Large intestine (tissue), 3 donors: ENCODE measurements around the gene TRPV6. TPM values are rescaled to one million over a fixed set of nuclear protein-coding genes. Genes with fewer than 3 reads are reported as not detected.
A peak's percentile ranks its signal among the peaks of the same experiment; 100 is the strongest.

ENCODE experiments used
- DNase-seq, 2 donors: peaks; one replicate each; pipeline versions ENCODE4 v3.0.0 to v3.0.0-alpha.2; 2013
- H3K27ac ChIP-seq: one replicate; pipeline ENCODE4 v1.5.1; 2013; ENCODE audit warnings: low read length
- H3K27me3 ChIP-seq: 2 replicates; pipeline ENCODE4 v1.6.1; 2013; ENCODE audit warnings: low read length; ENCODE audit not compliant: control insufficient read depth, insufficient read depth
- H3K36me3 ChIP-seq: 2 replicates; pipeline ENCODE4 v1.6.1; 2013; ENCODE audit warnings: low read length; ENCODE audit not compliant: control insufficient read depth, insufficient read depth
- H3K4me1 ChIP-seq: one replicate; pipeline ENCODE4 v1.6.1; 2013; ENCODE audit warnings: low read length; ENCODE audit not compliant: control insufficient read depth, insufficient read depth
- H3K4me3 ChIP-seq: one replicate; pipeline ENCODE4 v1.5.1; 2013; ENCODE audit warnings: low read length
- H3K9me3 ChIP-seq: one replicate; pipeline ENCODE4 v1.6.1; 2013; ENCODE audit warnings: mild to moderate bottlenecking, low read depth, low read length, moderate library complexity; ENCODE audit not compliant: control insufficient read depth
- WGBS: methylation state at CpG from one replicate; pipeline ENCODE4 v1.1.5; 2013; ENCODE audit warnings: low lambda C conversion rate; ENCODE audit not compliant: insufficient coverage; 5-methylcytosine and 5-hydroxymethylcytosine counted together
- polyA plus RNA-seq: library from polyadenylated mRNA; unstranded; fragments of 120-200 nt; gene quantifications from one replicate; pipeline ENCODE4 v1.2.1, GENCODE V29; 2013

TRPV6 gene
- polyA plus RNA-seq, 1 donor, result 2.2 TPM

- no peak overlapping the region for H3K4me3 ChIP-seq
- DNase-seq, result no peak
- no peak overlapping the region for H3K27ac ChIP-seq
- no peaks in the 10 kb centered on the region for H3K4me1 ChIP-seq
- no peaks in the 10 kb centered on the region for H3K9me3 ChIP-seq
- H3K27me3 ChIP-seq, result no peaks in the 10 kb centered on the region
- no CpG with 5 or more reads among the region's 7 CpGs for WGBS
- H3K36me3 ChIP-seq, result no peaks in the 10 kb centered on the region
Observed at GRCh38 chr7:142862786-142863400, 22.7 kb downstream of the TRPV6 start.

- H3K9me3 ChIP-seq, result no peaks in the 10 kb centered on the region
- no CpG with 5 or more reads among the region's 4 CpGs for WGBS
- H3K27me3 ChIP-seq, result peaks cover 3% of the 10 kb centered on the region
- H3K27ac ChIP-seq, result no peak overlapping the region
- no peak for DNase-seq
- no peaks in the 10 kb centered on the region for H3K4me1 ChIP-seq
- H3K36me3 ChIP-seq, result no peaks in the 10 kb centered on the region
- H3K4me3 ChIP-seq, result no peak overlapping the region
Observed at GRCh38 chr7:142862351-142862750, 23.2 kb downstream of the TRPV6 start.

- H3K9me3 ChIP-seq, result no peaks in the 10 kb centered on the region
- H3K4me3 ChIP-seq, result no peak overlapping the region
- DNase-seq, result no peak
- no peak overlapping the region for H3K27ac ChIP-seq
- no peaks in the 10 kb centered on the region for H3K4me1 ChIP-seq
- peaks cover 11% of the 10 kb centered on the region for H3K27me3 ChIP-seq
- WGBS, result no CpG with 5 or more reads among the region's 3 CpGs
- H3K36me3 ChIP-seq, result no peaks in the 10 kb centered on the region
Observed at GRCh38 chr7:142860968-142861367, 24.6 kb downstream of the TRPV6 start.

- Histone ChIP-seq H3K36me3 (no peaks in the 10 kb centered on the region), H3K4me3 (no peak overlapping the region), H3K27me3 (peaks cover 21% of the 10 kb centered on the region), H3K9me3 (no peaks in the 10 kb centered on the region), H3K4me1 (no peaks in the 10 kb centered on the region), H3K27ac (no peak overlapping the region)
- 81% methylated on average over 3 of the region's 5 CpGs for WGBS
- DNase-seq, result no peak
Observed at GRCh38 chr7:142859829-142860228, 25.7 kb downstream of the TRPV6 start.

- no peak for DNase-seq
- Histone ChIP-seq H3K27me3 (peaks cover 23% of the 10 kb centered on the region), H3K4me3 (no peak overlapping the region), H3K4me1 (no peaks in the 10 kb centered on the region), H3K36me3 (no peaks in the 10 kb centered on the region), H3K9me3 (no peaks in the 10 kb centered on the region), H3K27ac (no peak overlapping the region)
Observed at GRCh38 chr7:142859411-142859810, 26.1 kb downstream of the TRPV6 start.

GRCh38 chr7:142857625-142858024 is 27.9 kb downstream of the TRPV6 start:
- H3K27ac ChIP-seq, result no peak overlapping the region
- H3K9me3 ChIP-seq, result no peaks in the 10 kb centered on the region
- peaks cover 29% of the 10 kb centered on the region for H3K27me3 ChIP-seq
- no peaks in the 10 kb centered on the region for H3K36me3 ChIP-seq
- DNase-seq, result no peak
- 88% methylated on average over 1 of the region's 5 CpGs for WGBS
- no peak overlapping the region for H3K4me3 ChIP-seq
- no peaks in the 10 kb centered on the region for H3K4me1 ChIP-seq

- H3K4me3 ChIP-seq, result no peak overlapping the region
- no peaks in the 10 kb centered on the region for H3K4me1 ChIP-seq
- no peak overlapping the region for H3K27ac ChIP-seq
- H3K9me3 ChIP-seq, result no peaks in the 10 kb centered on the region
- H3K27me3 ChIP-seq, result peaks cover 29% of the 10 kb centered on the region
- DNase-seq, result no peak
- H3K36me3 ChIP-seq, result no peaks in the 10 kb centered on the region
- WGBS, result no CpG with 5 or more reads among the region's 7 CpGs
Observed at GRCh38 chr7:142856565-142857245, 28.8 kb downstream of the TRPV6 start.

GRCh38 chr7:142855756-142856564 is 29.6 kb downstream of the TRPV6 start:
- peak overlapping the region; percentile 45 for H3K4me3 ChIP-seq
- no peak for DNase-seq
- H3K4me1 ChIP-seq, result no peaks in the 10 kb centered on the region
- no CpG with 5 or more reads among the region's 12 CpGs for WGBS
- no peak overlapping the region for H3K27ac ChIP-seq
- H3K27me3 ChIP-seq, result peaks cover 29% of the 10 kb centered on the region
- no peaks in the 10 kb centered on the region for H3K9me3 ChIP-seq
- H3K36me3 ChIP-seq, result no peaks in the 10 kb centered on the region

- Histone ChIP-seq H3K36me3 (no peaks in the 10 kb centered on the region), H3K27ac (no peak overlapping the region), H3K27me3 (peaks cover 29% of the 10 kb centered on the region), H3K9me3 (no peaks in the 10 kb centered on the region), H3K4me1 (no peaks in the 10 kb centered on the region), H3K4me3 (peak overlapping the region; percentile 45)
- no CpG with 5 or more reads among the region's 43 CpGs for WGBS
- DNase-seq, result no peak
Observed at GRCh38 chr7:142855114-142855743, 30.3 kb downstream of the TRPV6 start.

GRCh38 chr7:142854372-142855113 is 31.0 kb downstream of the TRPV6 start, which contains the start of gene EPHB6:
TSS of gene EPHB6 (plus strand) at chr7:142855076. CDS start at chr7:142863228, 8,152 bp downstream.
- H3K9me3 ChIP-seq, result no peaks in the 10 kb centered on the region
- no peaks in the 10 kb centered on the region for H3K36me3 ChIP-seq
- no peak within 1 kb of the TSS for H3K27ac ChIP-seq
- peaks cover 33% of the 10 kb centered on the region for H3K27me3 ChIP-seq
- no peaks in the 10 kb centered on the region for H3K4me1 ChIP-seq
- DNase-seq, result peak; percentile 58 to 81
- 0% methylated on average over 2 of the region's 70 CpGs for WGBS
- peak within 1 kb of the TSS; percentile 78 for H3K4me3 ChIP-seq
